GM12878 (cell line): ENCODE results near the gene NPTN.

Source experiments
- ASH2L ChIP-seq: fragments of 300-600, 200-600 bp; sonication (generic); IDR thresholded peaks from 2 replicates; pipeline ENCODE4 v1.6.1; 2017; ENCODE audit warnings: low read depth, mild to moderate bottlenecking, borderline replicate concordance
- BHLHE40 ChIP-seq, 2 experiments: fragments of 450-650 bp in 1 of 2; IDR thresholded peaks; 2 replicates each; pipeline ENCODE4 v1.6.1; 2011 to 2017; ENCODE audit warnings: low read depth in 2 of 2, borderline replicate concordance in 1 of 2, improper control_type of control experiment in 1 of 2, low read length in 1 of 2, mild to moderate bottlenecking in 1 of 2
- CEBPB ChIP-seq, 2 experiments: fragments of 150-350 bp in 1 of 2; IDR thresholded peaks; 2 replicates each; pipeline ENCODE4 v1.6.1; 2012 to 2014; ENCODE audit warnings: low read depth in 2 of 2, low read length in 2 of 2, borderline replicate concordance in 1 of 2, inconsistent platforms in 1 of 2
- CTCF ChIP-seq, 3 experiments: IDR thresholded peaks in 2 of 3; conservative IDR thresholded peaks in 1 of 3; 2 replicates each; pipeline ENCODE4 v1.5.1; 2011; ENCODE audit warnings: low read depth in 3 of 3, low read length in 3 of 3, mild to moderate bottlenecking in 3 of 3, control low read depth in 2 of 3, moderate library complexity in 2 of 3, inconsistent platforms in 1 of 3, mixed read lengths in 1 of 3; ENCODE audit not compliant: control insufficient read depth in 2 of 3, insufficient read depth in 1 of 3; ENCODE audit errors: extremely low read depth in 1 of 3
- EZH2 ChIP-seq: IDR thresholded peaks from 2 replicates; pipeline ENCODE4 v1.6.1; 2012; ENCODE audit warnings: low read depth, mild to moderate bottlenecking, control low read depth, inconsistent platforms, low read length, borderline replicate concordance; ENCODE audit not compliant: control insufficient read depth
- MYC ChIP-seq: IDR thresholded peaks from 2 replicates; pipeline ENCODE4 v1.6.1; 2011; ENCODE audit warnings: mild to moderate bottlenecking, low read length, moderate library complexity, inconsistent platforms; ENCODE audit not compliant: insufficient read depth, insufficient replicate concordance, insufficient read length, severe bottlenecking
- NR2C2 ChIP-seq: IDR thresholded peaks from 2 replicates; pipeline ENCODE4 v1.6.1; 2011; ENCODE audit warnings: borderline replicate concordance, low read depth; ENCODE audit not compliant: control insufficient read depth, insufficient read length
- NRF1 ChIP-seq: conservative IDR thresholded peaks from 2 replicates; pipeline ENCODE4 v1.6.1; 2011; ENCODE audit warnings: mild to moderate bottlenecking, low read depth, low read length, improper control_type of control experiment
- REST ChIP-seq: IDR thresholded peaks from 2 replicates; pipeline ENCODE4 v1.6.1; 2012; ENCODE audit warnings: mild to moderate bottlenecking, low read depth, low read length
- YY1 ChIP-seq: IDR thresholded peaks from 2 replicates; pipeline ENCODE4 v1.6.1; 2011; ENCODE audit warnings: low read depth, mild to moderate bottlenecking, low read length
- ZBTB33 ChIP-seq: fragments of 450-650 bp; IDR thresholded peaks from 2 replicates; pipeline ENCODE4 v1.6.1; 2017; ENCODE audit warnings: mild to moderate bottlenecking

GRCh38 chr15:73593304-73594074 is 39.7 kb downstream of the NPTN start:
- TF ChIP-seq ASH2L: no peak
- TF ChIP-seq NR2C2: no peak
- TF ChIP-seq ZBTB33: no peak
- TF ChIP-seq BHLHE40 (IDR thresholded peaks at IDR 0.05; ENCODE audit: borderline replicate concordance in 1 of 2, low read depth in 2 of 2, low read length in 1 of 2): no peak
- TF ChIP-seq CEBPB (IDR thresholded peaks at IDR 0.05; ENCODE audit: borderline replicate concordance in 1 of 2, low read depth in 2 of 2, low read length in 2 of 2): no peak
- no peak for TF ChIP-seq YY1
- no peak for TF ChIP-seq EZH2
- no peak for TF ChIP-seq NRF1
- TF ChIP-seq MYC: no peak
- TF ChIP-seq CTCF (IDR thresholded peaks at IDR 0.05 in 2 of 3, conservative IDR thresholded peaks at IDR 0.05 in 1 of 3; ENCODE audit: control insufficient read depth in 2 of 3, extremely low read depth in 1 of 3, insufficient read depth in 1 of 3, low read depth in 3 of 3, low read length in 3 of 3): no peak
- TF ChIP-seq REST: no peak
